GM23338 (cell line): ENCODE results near the gene MYPOP. TPM values are rescaled to one million over a fixed set of nuclear protein-coding genes. Genes with fewer than 3 reads are reported as not detected.
A peak's percentile ranks its signal among the peaks of the same experiment; 100 is the strongest.

Experiments
- ATAC-seq: fragments of 200-7000 bp; cut with Tn5 transposase; 3 replicates; pipeline ENCODE4 v1.9.1; 2020
- DNase-seq: peaks from one replicate; pipeline ENCODE4 v3.0.0-alpha.2; 2015; ENCODE audit warnings: low spot score
- H2AFZ ChIP-seq: fragments of 200-600 bp; sonication (generic); 2 replicates; pipeline ENCODE4 v1.8.0; 2016; ENCODE audit warnings: antibody characterized with exemption, mild to moderate bottlenecking, moderate library complexity
- H3F3A ChIP-seq: fragments of 200-600 bp; sonication (generic); replicated peaks from 2 replicates; pipeline ENCODE4 v1.8.0; 2017; ENCODE audit warnings: antibody characterized with exemption, mixed run types, low read depth
- H3K27ac ChIP-seq: fragments of 200-600 bp; sonication (generic); 2 replicates; pipeline ENCODE4 v1.6.1; 2016; ENCODE audit warnings: low read depth
- H3K27me3 ChIP-seq: fragments of 200-600 bp; sonication (generic); 2 replicates; pipeline ENCODE4 v1.8.0; 2016; ENCODE audit warnings: mild to moderate bottlenecking, mixed run types, moderate library complexity; ENCODE audit not compliant: insufficient read depth
- H3K36me3 ChIP-seq: fragments of 200-600 bp; sonication (generic); 2 replicates; pipeline ENCODE4 v1.8.0; 2016; ENCODE audit warnings: mild to moderate bottlenecking; ENCODE audit not compliant: insufficient read depth
- H3K4me1 ChIP-seq: fragments of 200-600 bp; sonication (generic); 2 replicates; pipeline ENCODE4 v1.8.0; 2016; ENCODE audit warnings: mild to moderate bottlenecking, moderate library complexity; ENCODE audit not compliant: insufficient read depth
- H3K4me2 ChIP-seq: fragments of 200-600 bp; sonication (generic); 2 replicates; pipeline ENCODE4 v1.7.1; 2017; ENCODE audit warnings: mixed run types
- H3K4me3 ChIP-seq: fragments of 200-600 bp; sonication (generic); 2 replicates; pipeline ENCODE4 v1.6.1; 2016; ENCODE audit warnings: mixed run types
- H3K79me2 ChIP-seq: fragments of 200-600 bp; sonication (generic); replicated peaks from 2 replicates; pipeline ENCODE4 v1.8.0; 2017; ENCODE audit warnings: mild to moderate bottlenecking; ENCODE audit not compliant: insufficient read depth
- H3K9me2 ChIP-seq: fragments of 200-600 bp; sonication (generic); 2 replicates; pipeline ENCODE4 v1.8.0; 2017; ENCODE audit not compliant: insufficient read depth
- H4K20me1 ChIP-seq: fragments of 200-600 bp; sonication (generic); replicated peaks from 2 replicates; pipeline ENCODE4 v1.8.0; 2017; ENCODE audit warnings: mild to moderate bottlenecking; ENCODE audit not compliant: insufficient read depth
- H3K27ac Mint-ChIP-seq: 2 replicates; pipeline ENCODE4 v1.8.0; 2020; ENCODE audit warnings: inconsistent platforms, mild to moderate bottlenecking, moderate library complexity, mixed read lengths
- H3K27me3 Mint-ChIP-seq: 3 replicates; pipeline ENCODE4 v1.8.0; 2022; ENCODE audit warnings: low read depth, mild to moderate bottlenecking, moderate library complexity, mixed read lengths, inconsistent platforms; ENCODE audit not compliant: insufficient read depth, poor library complexity
- H3K36me3 Mint-ChIP-seq: 3 replicates; pipeline ENCODE4 v1.8.0; 2021; ENCODE audit warnings: low read depth, mild to moderate bottlenecking, inconsistent platforms, moderate library complexity, mixed read lengths
- H3K4me1 Mint-ChIP-seq: 3 replicates; pipeline ENCODE4 v1.8.0; 2020; ENCODE audit warnings: mild to moderate bottlenecking, inconsistent platforms, mixed read lengths
- H3K4me3 Mint-ChIP-seq: 3 replicates; pipeline ENCODE4 v1.8.0; 2021; ENCODE audit warnings: moderate library complexity, mild to moderate bottlenecking, inconsistent platforms, mixed read lengths
- H3K9me3 Mint-ChIP-seq: 3 replicates; pipeline ENCODE4 v1.8.0; 2020; ENCODE audit warnings: moderate library complexity, mild to moderate bottlenecking, inconsistent platforms, mixed read lengths
- EZH2 ChIP-seq: fragments of 200-600 bp; sonication (generic); IDR thresholded peaks from one replicate; pipeline ENCODE4 v1.8.0; 2017; ENCODE audit warnings: antibody characterized with exemption, mild to moderate bottlenecking, low read depth; ENCODE audit not compliant: unreplicated experiment
- EZH2phosphoT487 ChIP-seq: fragments of 200-600 bp; sonication (generic); IDR thresholded peaks from one replicate; pipeline ENCODE4 v1.8.1; 2018; ENCODE audit warnings: antibody characterized with exemption; ENCODE audit not compliant: unreplicated experiment
- NANOG ChIP-seq: IDR thresholded peaks from 2 replicates; pipeline ENCODE4 v1.6.1; 2016; ENCODE audit warnings: antibody characterized with exemption, borderline replicate concordance
- POLR2AphosphoS5 ChIP-seq: IDR thresholded peaks from 2 replicates; pipeline ENCODE4 v1.6.1; 2016; ENCODE audit warnings: antibody characterized with exemption, low read depth
- REST ChIP-seq: IDR thresholded peaks from one replicate; pipeline ENCODE4 v1.6.1; 2018; ENCODE audit warnings: antibody characterized with exemption; ENCODE audit not compliant: unreplicated experiment
- STAT1 ChIP-seq: IDR thresholded peaks from one replicate; pipeline ENCODE4 v1.6.1; 2016; ENCODE audit warnings: antibody characterized with exemption; ENCODE audit not compliant: unreplicated experiment
- ZNF331 ChIP-seq: fragments of 250-450 bp; sonication (Bioruptor Pico); IDR thresholded peaks from 2 replicates; pipeline ENCODE4 v1.5.0; 2020; ENCODE audit warnings: low read depth, mild to moderate bottlenecking, moderate library complexity
- ZNF462 ChIP-seq: fragments of 250-450 bp; sonication (Bioruptor Pico); IDR thresholded peaks from 2 replicates; pipeline ENCODE4 v1.5.0; 2020; ENCODE audit warnings: mild to moderate bottlenecking, moderate library complexity
- polyA plus RNA-seq: library from polyadenylated mRNA; unstranded; fragments of >200 nt; fragmentation: Nextera tagmentation; extraction: Ambion mirVana; gene quantifications from 2 replicates; pipeline ENCODE4 v1.2.1, GENCODE V29; 2016
- total RNA-seq: library from RNA; depleted of rRNA; stranded (reverse); fragments of >200 nt; shearing (Covaris generic); gene quantifications from 2 replicates; pipeline ENCODE4 v1.2.3, GENCODE V29; 2014

MYPOP gene
- total and polyA plus RNA-seq, 2 experiments from 2014 or later, result 3.0 to 6.9 TPM

GRCh38 chr19:45919678-45920077 is 17.3 kb upstream of the MYPOP start:
- Mint-ChIP-seq H3K27me3 (peaks cover 9% of the 10 kb centered on the region), H3K4me3 (no peak overlapping the region), H3K36me3 (no peaks in the 10 kb centered on the region), H3K4me1 (no peaks in the 10 kb centered on the region; the same call in 2 of the 3 replicates), H3K9me3 (no peaks in the 10 kb centered on the region; the same call in 2 of the 3 replicates), H3K27ac (no peak overlapping the region)
- TF ChIP-seq NANOG, result no peak
- TF ChIP-seq ZNF462 (CRISPR knock-in tag), result no peak
- TF ChIP-seq EZH2, result no peak
- no peak for TF ChIP-seq ZNF331 (CRISPR knock-in tag)
- TF ChIP-seq REST, result no peak
- TF ChIP-seq EZH2phosphoT487, result no peak
- no peak for TF ChIP-seq POLR2AphosphoS5
- no peak for TF ChIP-seq STAT1
- peak; percentile 33 for DNase-seq
- H3K4me2 ChIP-seq, result no peak overlapping the region; the same call in 1 of the 2 replicates
- no peak overlapping the region for H3K27ac ChIP-seq
- no peaks in the 10 kb centered on the region for H3K4me1 ChIP-seq
- H2AFZ ChIP-seq, result peak overlapping the region; percentile 86; the same call in 1 of the 2 replicates
- H3K79me2 ChIP-seq, result no peaks in the 10 kb centered on the region
- no peaks in the 10 kb centered on the region for H4K20me1 ChIP-seq
- peak; percentile 29 for ATAC-seq
- no peak overlapping the region for H3K4me3 ChIP-seq
- H3K9me2 ChIP-seq, result no peaks in the 10 kb centered on the region
- H3K36me3 ChIP-seq, result no peaks in the 10 kb centered on the region
- no peaks in the 10 kb centered on the region for H3K27me3 ChIP-seq
- peaks cover 9% of the 10 kb centered on the region; the same call in 1 of the 2 replicates for H3F3A ChIP-seq
